Lung (tissue), 12 donors: Measurements from ENCODE around the gene HTR2C. TPM values are rescaled to one million over a fixed set of nuclear protein-coding genes. Genes with fewer than 3 reads are reported as not detected.

ENCODE experiments used
- ATAC-seq: fragments of 200-7000 bp; cut with Tn5 transposase; one replicate; pipeline ENCODE4 v1.9.1; 2020; ENCODE audit warnings: moderate number of reproducible peaks; ENCODE audit not compliant: insufficient read depth, low FRiP score
- DNase-seq, 3 donors: peaks; one replicate each; pipeline ENCODE4 v3.0.0-alpha.2; 2013 to 2017
- H3K27ac ChIP-seq, 2 donors: one replicate each; pipeline ENCODE4 v1.5.1; 2013; ENCODE audit warnings: mild to moderate bottlenecking in 2 of 2, moderate library complexity in 2 of 2, control low read depth in 1 of 2, inconsistent platforms in 1 of 2, low read depth in 1 of 2, low read length in 1 of 2
- H3K27me3 ChIP-seq, 3 donors: one replicate each; pipeline ENCODE4 v1.5.1; 2013; ENCODE audit warnings: low read length in 2 of 3; ENCODE audit not compliant: control insufficient read depth in 3 of 3, insufficient read depth in 3 of 3
- H3K36me3 ChIP-seq, 4 donors: one replicate each; pipeline ENCODE4 v1.5.1; 2013; ENCODE audit warnings: low read length in 4 of 4, mild to moderate bottlenecking in 1 of 4, moderate library complexity in 1 of 4; ENCODE audit not compliant: control insufficient read depth in 4 of 4, insufficient read depth in 4 of 4
- H3K4me1 ChIP-seq, 5 donors: one replicate each; pipeline ENCODE4 v1.5.1; 2013; ENCODE audit warnings: low read length in 5 of 5, mild to moderate bottlenecking in 2 of 5, moderate library complexity in 1 of 5; ENCODE audit not compliant: control insufficient read depth in 5 of 5, insufficient read depth in 5 of 5
- H3K4me3 ChIP-seq: one replicate; pipeline ENCODE4 v1.5.1; 2013; ENCODE audit warnings: mild to moderate bottlenecking, control low read depth, moderate library complexity
- H3K9ac ChIP-seq, 2 donors: one replicate each; pipeline ENCODE4 v1.5.1; 2013; ENCODE audit warnings: low read length in 2 of 2, control low read depth in 1 of 2; ENCODE audit not compliant: insufficient read depth in 1 of 2
- H3K9me3 ChIP-seq, 4 donors: one replicate each; pipeline ENCODE4 v1.5.1; 2013; ENCODE audit warnings: low read length in 3 of 4, mild to moderate bottlenecking in 1 of 4, moderate library complexity in 1 of 4; ENCODE audit not compliant: control insufficient read depth in 4 of 4, insufficient read depth in 3 of 4
- CTCF ChIP-seq: IDR thresholded peaks from 2 replicates; pipeline ENCODE4 v1.5.1; 2012; ENCODE audit warnings: mild to moderate bottlenecking; ENCODE audit errors: control extremely low read depth, extremely low read depth
- WGBS, 2 donors: extraction: QIAGEN DNeasy Blood & Tissue Kit; methylation state at CpG; one replicate each; pipeline ENCODE4 v1.1.7; 2013; 5-methylcytosine and 5-hydroxymethylcytosine counted together
- polyA plus RNA-seq, 2 donors: library from polyadenylated mRNA; stranded (reverse); fragments of 200-250 nt; gene quantifications; one replicate each; pipeline ENCODE4 v1.2.1, GENCODE V29; 2013
- total RNA-seq, 2 donors: library from RNA; depleted of rRNA in 1 of 2; stranded (reverse); fragments of >200 nt in 1 of 2; gene quantifications; one replicate each; pipeline ENCODE4 v1.2.1, GENCODE V29; 2014 to 2021
- donor health status: control.
- donor health status: control.
- donor health status: Bipolar disorder and iron deficiency.
- donor health status: healthy.
- donor health status: DM: yes; HTN: yes; CAD: no.

The HTR2C gene
- total and polyA plus RNA-seq, 4 donors = 0.23 TPM; not detected in 3

- 33 to 56% methylated on average over 1 of the region's 1 CpG for WGBS, 2 donors
- ATAC-seq (no peak), DNase-seq (no peak)
- Histone ChIP-seq H3K27ac (no peak overlapping the region), H3K27me3 (peaks cover 0 to 5% (median 2%) of the 10 kb centered on the region in 3 donors), H3K4me3 (no peak overlapping the region), H3K4me1 (no peaks in the 10 kb centered on the region), H3K9me3 (no peaks in the 10 kb centered on the region), H3K9ac (no peak overlapping the region), H3K36me3 (no peaks in the 10 kb centered on the region)
- TF ChIP-seq CTCF = no peak
Observed at GRCh38 chrX:114842181-114842580, 258.3 kb downstream of the HTR2C start.

DNA sequence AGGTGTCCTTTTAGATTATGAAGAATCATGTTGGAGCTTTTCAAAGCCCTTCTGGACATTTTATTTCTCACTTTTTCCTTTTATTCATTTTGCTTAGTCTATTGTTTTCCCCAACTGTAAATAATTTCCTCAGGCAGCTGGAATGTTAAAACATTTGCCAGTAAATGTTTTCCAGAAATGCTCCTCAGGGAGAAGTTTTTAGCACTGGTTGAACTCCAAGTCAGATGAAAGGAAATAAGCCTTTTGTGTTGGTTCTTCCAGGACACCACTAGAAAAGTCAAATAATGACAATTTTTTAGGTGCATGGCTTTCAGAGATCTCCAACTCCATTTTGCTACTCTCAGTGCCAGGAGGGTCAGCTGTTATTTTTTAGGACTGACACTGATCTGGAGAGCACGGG, 305.6 kb downstream of the HTR2C start:
- TF ChIP-seq CTCF = no peak
- H3K27me3 ChIP-seq = peaks cover 0 to 2% (median 0%) of the 10 kb centered on the region in 3 donors

DNA sequence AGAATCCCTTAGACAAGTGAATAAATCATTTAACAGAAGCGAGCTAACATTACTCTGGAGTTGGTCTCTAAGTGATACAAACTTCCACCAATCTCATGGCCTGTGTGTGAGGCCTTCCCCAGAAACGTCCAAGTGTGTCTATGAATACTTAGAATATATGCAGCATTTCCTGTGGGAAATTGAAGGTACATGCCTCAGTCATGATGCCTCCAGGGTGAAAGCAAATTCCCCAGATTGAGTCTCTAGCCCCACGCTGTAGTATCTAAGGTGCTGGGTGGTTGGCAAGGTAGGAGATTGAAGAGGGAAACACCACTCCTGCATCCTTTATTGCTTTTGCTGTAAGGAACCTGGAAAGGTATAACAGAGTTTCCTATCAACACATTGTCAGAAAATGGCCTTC, 319.7 kb downstream of the HTR2C start:
- H3K4me3 ChIP-seq = no peak overlapping the region
- no peak overlapping the region for H3K9ac ChIP-seq
- H3K27ac ChIP-seq = no peak overlapping the region
- no peak for DNase-seq
- no peak for TF ChIP-seq CTCF
- no peaks in the 10 kb centered on the region for H3K4me1 ChIP-seq
- 47 to 67% methylated on average over 3 of the region's 3 CpGs for WGBS, 2 donors
- no peak for ATAC-seq
- H3K9me3 ChIP-seq = peaks cover 0 to 9% (median 0%) of the 10 kb centered on the region in 4 donors
- H3K27me3 ChIP-seq = peaks cover 0 to 30% (median 12%) of the 10 kb centered on the region in 3 donors
- H3K36me3 ChIP-seq = no peaks in the 10 kb centered on the region

More for the DNA sequence above, 305.6 kb downstream of the HTR2C start:
- 76 to 94% methylated on average over 1 of the region's 1 CpG for WGBS, 2 donors
- no peaks in the 10 kb centered on the region for H3K4me1 ChIP-seq
- ATAC-seq = no peak
- H3K4me3 ChIP-seq = no peak overlapping the region
- no peak overlapping the region for H3K27ac ChIP-seq
- H3K36me3 ChIP-seq = no peaks in the 10 kb centered on the region
- H3K9ac ChIP-seq = no peak overlapping the region
- H3K9me3 ChIP-seq = peaks cover 0 to 1% (median 0%) of the 10 kb centered on the region in 4 donors
- DNase-seq = no peak

GRCh38 chrX:114905251-114905650, 321.4 kb downstream of the HTR2C start:
- WGBS, 2 donors = 56 to 90% methylated on average over 2 of the region's 2 CpGs
- no peaks in the 10 kb centered on the region for H3K36me3 ChIP-seq

More at GRCh38 chrX:114905251-114905650, 321.4 kb downstream of the HTR2C start:
- DNase-seq (no peak), ATAC-seq (no peak)
- no peak overlapping the region for H3K9ac ChIP-seq
- peaks cover 0 to 3% (median 0%) of the 10 kb centered on the region in 4 donors for H3K9me3 ChIP-seq
- peaks cover 0 to 32% (median 16%) of the 10 kb centered on the region in 3 donors for H3K27me3 ChIP-seq
- no peak overlapping the region for H3K27ac ChIP-seq
- TF ChIP-seq CTCF = no peak
- no peak overlapping the region for H3K4me3 ChIP-seq
- no peaks in the 10 kb centered on the region for H3K4me1 ChIP-seq
